HEK293T (cell line): ENCODE results near the gene CCDC167.

ENCODE experiments used
- ARNT ChIP-seq: fragments of 450-650 bp; IDR thresholded peaks from 2 replicates; pipeline ENCODE4 v1.6.1; 2017; ENCODE audit warnings: mild to moderate bottlenecking
- BHLHE40 ChIP-seq: fragments of 450-650 bp; IDR thresholded peaks from 2 replicates; pipeline ENCODE4 v1.6.1; 2016; ENCODE audit warnings: mild to moderate bottlenecking, moderate library complexity, borderline replicate concordance
- SP1 ChIP-seq: fragments of 450-650 bp; IDR thresholded peaks from 2 replicates; pipeline ENCODE4 v1.6.1; 2017

- TF ChIP-seq SP1, result no peak
- no peak for TF ChIP-seq BHLHE40
- no peak for TF ChIP-seq ARNT
Observed at GRCh38 chr6:37546141-37546871, 46.6 kb upstream of the CCDC167 start.
